Activated CD4-positive, alpha-beta T cell treated with anti-CD3 and anti-CD28 coated beads, Interleukin-2, amount 50 U/mL, for 48 hours (primary cell): ENCODE results near the gene BUD31.
"Not testable (repeated sequence)": the region's sequence is repeated elsewhere in the genome, so short reads cannot be mapped to it uniquely, and the experiment has no call there.

Experiments used
- DNase-seq, 2 experiments: peaks; one replicate each; pipeline ENCODE4 v3.0.0-alpha.2; 2020

The BUD31 gene

DNA sequence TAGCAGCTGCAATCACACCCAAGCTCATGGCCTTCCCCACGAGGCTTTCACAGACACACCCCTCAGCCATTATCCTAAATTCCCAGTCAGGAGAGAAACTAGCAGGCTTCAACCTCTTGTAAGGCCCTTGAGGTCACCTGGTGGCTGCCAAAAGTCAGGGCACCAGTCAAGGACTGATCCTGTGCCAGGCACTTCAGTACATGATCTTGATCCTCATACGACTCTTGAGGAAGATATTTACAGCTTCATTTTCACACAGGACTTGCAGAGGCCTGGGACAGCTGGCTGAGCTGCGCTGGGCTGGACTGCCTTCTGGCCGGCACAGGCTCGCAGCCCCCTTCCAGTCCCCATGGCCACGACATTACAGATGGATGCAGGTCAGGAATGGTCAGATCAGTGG lies 9.2 kb upstream of the BUD31 start:
- DNase-seq, result no peak

- DNase-seq, result no peak
Measured at GRCh38 chr7:99402854-99403253, 5.9 kb upstream of the BUD31 start.

DNA sequence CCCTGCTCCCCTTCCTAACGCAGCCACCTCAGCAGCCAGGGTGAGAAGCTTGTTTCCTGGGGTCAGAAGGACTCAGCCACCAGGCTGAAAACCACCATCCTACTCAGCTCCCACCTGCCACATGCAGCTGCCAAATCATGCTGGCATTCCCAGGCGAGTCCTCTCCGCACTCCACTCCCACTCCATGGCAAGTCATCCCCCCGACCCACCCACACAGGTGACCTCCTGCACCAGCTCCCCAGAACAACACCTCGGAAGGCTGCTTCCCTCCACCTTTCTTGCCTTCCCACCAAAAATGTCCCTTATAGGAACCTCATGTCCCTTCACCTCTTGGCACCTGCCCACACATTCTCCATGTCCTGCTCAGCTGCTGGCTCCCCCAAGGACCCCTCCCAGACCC lies 5.0 kb upstream of the BUD31 start:
- no peak for DNase-seq

DNA sequence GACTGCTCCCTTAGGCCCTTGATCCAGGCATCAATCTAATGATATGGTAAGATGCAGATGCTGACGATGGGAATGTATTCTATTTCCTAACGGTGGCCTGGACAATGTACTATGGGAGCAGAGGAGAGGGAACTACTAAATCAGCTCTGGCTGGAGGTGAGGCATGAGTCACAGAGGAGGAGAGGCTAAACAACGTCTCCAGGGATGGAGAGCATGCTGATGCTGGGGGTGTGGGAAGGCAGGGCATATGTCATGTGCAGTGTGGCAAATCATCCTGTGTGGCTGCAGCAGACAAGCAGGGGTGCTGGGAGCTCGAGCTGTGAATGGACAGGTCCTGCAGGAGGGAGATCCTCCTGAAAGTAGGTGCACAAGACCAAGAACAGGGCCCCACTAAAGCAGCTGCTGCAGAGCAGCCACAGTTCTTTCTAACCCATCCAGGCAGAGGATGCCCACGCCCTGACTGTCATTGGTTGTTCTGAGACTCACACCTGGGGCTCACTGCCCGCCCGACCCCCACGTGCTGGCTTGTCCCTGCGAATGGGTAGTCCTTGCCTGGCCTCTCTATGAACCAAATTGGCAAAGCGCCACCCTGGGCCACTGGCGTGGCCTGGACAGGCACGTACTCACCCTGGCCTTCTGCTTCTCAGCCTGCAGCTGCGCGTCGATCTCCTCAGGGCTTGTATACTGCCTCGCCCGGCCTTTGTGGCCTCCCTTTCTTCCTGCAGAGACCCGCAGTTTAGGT lies 4.4 kb upstream of the BUD31 start:
- DNase-seq, result no peak

DNA sequence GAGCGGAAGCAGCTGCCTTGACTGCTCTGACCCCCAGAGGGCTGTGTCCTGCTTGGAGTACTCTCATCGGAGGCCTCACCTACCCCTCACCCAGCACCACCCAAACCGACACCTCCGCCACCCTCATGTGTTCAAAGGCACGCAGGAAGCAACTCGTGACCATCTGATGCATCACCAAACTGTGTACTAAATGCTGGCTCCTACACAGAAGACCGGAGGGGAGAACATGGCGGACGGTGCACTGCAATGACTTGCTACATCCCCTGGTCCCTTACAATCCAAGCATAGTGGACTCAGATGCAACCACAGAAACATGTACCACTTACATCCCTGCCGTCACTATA lies 3.8 kb upstream of the BUD31 start:
- DNase-seq, result no peak

DNA sequence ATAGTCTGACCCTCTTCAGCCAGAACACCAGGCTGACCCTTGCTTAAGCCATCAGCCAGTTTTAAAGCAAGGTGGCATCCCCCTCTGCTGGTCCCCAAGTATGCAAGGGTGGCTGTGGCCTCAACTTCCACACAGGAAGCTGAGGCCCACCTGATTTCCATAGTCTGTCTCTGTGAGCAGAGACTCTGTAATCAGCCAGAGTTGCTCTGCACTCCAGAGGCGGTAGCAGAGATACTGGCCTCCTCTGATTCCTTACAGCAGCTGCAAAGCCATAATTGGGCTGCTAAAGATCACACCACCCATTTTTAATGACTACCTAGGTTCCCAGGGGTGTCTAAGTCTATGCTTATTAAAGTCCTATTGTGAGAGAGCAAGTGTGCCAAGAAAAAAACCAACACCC lies 2.2 kb upstream of the BUD31 start:
- no peak for DNase-seq

DNA sequence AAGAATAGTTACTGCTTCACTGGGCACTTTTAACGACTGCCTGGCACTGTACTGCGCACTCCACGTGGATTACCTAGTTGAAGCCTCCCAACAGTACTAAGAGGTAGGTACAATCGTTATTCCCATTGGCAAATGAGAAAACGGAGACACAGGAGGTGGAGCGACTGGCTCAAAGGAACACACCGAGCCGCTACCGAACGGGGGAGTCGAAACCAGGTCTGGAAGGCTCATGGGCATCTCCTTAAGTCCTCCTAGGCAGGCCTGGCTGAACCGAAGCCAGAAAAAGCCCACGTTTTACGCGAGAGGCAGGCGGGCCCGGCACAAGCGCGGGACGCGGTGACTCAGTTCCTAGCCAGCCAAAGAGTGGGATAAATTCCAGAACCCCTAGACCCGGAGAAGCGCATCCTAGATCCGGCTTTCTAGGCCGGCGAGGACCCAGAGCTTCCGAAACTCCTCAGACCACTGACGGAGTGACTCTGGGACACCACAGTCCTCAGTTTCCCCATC lies 844 bp upstream of the BUD31 start:
- DNase-seq, result peak; percentile 36 to 46

- DNase-seq, result no peak
Measured at GRCh38 chr7:99409192-99409572, 413 bp downstream of the BUD31 start.

DNA sequence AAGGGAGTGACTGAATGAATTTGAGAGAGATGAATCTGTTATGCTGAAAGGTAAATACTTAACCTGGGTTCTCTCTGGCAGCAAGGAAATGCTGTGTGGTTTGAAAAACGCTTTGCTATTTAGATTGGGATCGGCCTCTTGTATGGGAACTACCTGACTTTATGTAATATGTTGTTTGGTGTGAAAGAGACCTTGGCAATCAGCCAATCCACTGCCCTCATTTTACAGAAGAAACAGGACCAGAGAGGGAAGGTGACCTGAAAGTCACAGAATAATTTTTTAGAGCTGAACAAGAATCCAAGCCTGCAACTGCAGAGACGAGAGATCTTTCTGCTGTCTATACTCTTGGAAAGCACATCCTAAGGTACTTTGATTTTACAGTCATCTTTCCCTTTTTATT lies 1.0 kb downstream of the BUD31 start:
- DNase-seq, result no peak

DNA sequence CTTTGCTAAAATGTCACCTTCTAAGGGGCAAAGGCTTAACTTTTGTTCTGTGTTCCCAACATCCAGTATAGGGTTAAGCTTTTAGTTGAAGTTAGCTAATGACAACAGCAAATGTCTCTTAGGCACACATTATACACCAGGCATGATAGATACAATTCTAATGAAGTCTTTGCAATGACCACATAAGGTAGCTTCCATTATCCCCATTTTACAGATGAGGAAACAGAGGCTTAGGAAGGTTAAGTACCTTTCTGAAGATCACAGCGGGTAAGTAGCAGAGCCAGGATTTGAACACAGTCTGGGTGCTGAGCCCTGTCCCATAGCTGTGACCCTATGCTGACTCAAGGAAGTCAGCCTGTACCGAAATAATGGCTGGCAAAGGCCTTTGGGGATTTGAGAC lies 1.9 kb downstream of the BUD31 start:
- no peak for DNase-seq

DNA sequence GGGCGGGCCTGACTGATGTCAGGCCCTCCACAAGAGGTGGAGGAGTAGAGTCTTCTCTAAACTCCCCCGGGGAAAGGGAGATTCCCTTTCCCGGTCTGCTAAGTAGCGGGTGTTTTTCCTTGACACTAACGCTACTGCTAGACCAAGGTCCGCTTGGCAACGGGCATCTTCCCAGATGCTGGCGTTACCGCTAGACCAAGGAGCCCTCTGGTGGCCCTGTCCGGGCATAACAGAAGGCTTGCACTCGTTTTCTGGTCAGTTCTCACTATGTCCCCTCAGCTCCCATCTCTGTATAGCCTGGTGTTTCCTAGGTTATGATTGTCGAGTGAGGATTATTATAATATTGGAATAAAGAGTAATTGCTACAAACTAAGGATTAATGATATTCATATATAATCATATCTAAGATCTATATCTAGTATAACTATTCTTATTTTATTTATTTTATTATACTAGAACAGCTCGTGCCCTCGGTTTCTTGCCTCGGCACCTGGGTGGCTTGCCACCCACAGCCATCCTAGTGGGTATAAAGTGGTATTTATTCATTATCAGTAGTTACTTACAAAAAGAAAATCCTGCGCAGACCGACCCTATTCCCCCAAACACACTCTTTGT lies 6.9 kb downstream of the BUD31 start:
- peak; percentile 48 to 53 for DNase-seq

- DNase-seq, result no peak
Measured at GRCh38 chr7:99418260-99418659, 9.5 kb downstream of the BUD31 start.

DNA sequence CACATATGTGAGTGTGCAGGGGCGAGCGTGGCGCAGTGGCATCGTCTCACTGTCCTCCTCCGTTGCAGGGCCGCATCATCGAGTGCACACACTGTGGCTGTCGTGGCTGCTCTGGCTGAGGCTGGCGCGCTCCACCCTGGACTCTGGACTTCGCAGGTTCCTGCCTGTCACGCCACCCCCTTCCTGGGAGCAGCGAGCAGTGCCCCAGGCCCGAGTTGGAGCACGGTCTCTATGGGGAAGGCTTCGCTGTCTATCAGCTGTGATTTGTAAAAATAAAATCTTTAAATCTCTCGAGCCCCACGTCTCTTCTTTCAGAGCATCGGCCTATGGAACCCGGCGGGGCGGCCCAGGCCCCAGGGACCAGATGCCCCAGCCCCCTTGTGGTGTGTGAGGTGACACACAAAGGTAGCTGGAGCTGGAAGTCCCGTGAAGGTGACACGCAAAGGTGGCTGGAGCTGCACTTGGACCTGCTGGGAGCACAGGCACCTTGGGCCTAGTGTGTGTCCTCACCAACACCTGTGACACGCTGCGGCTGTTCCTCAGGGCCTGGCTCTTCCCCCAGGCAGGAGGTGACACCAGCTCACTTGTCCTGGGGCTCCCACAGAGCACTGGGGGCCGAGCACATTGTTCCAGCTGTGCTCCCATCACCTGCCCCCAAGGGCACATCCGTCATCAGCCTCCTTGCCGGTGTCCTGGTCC lies 10.7 kb downstream of the BUD31 start:
- no peak for DNase-seq

DNA sequence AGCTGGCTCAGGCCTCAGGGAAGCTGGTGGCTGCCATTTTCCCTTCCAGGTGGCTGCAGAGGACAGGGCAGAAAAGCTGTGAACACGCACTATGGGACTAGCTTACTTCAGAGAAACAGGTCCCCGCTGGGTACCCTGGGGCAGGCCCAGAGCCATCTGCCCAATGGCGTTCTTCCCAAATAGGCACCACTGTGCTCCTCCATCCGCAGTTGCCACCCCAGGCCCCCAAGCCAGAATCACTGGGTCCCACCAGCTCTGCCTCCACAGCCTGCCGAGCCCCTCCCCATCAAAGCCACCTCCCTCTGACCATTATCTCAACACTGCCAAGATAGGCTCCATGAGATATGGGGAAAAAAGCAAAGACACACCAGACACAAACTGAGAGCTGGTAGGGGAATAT lies 11.4 kb downstream of the BUD31 start:
- no peak for DNase-seq

DNA sequence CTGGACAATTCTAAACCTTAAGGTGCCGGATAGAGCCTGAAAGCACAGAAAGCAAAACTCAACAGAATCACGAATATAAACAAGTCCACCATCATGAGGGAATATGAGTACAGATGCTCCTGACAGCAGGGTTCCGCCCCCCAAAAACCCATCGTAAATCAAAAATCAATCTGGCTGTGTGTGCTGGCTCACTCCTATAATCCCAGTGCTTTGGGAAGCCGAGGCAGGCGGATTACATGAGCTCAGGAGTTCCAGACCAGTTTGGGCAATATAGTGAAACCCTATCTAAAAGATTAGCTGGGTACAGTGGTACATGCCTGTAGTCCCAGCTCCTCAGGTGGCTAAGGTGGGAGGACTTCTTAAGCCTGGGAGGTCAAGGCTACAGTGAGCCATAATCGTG lies 12.2 kb downstream of the BUD31 start:
- DNase-seq, result no peak

- no peak for DNase-seq
Measured at GRCh38 chr7:99422186-99422585, 13.4 kb downstream of the BUD31 start.

DNA sequence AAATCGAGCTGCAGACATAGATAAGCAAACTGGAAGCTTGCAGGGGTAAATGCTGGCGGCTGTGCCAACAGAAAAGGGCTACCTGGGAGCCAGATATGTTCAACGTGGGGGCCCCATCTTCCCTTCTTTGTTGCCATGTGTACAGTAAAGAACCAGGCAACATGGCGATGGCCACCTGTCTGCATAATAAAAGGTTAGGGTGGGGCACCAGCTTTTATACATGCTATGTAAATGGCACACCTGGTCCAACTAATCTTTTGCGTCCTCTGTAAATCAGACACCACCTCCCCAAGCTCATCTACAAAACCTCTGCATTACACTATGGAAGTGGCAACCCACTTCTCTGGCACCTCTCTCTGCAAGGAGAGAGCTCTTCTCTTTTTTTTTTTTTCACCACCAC lies 13.9 kb downstream of the BUD31 start:
- no peak for DNase-seq

- DNase-seq, result no peak
Measured at GRCh38 chr7:99424932-99425730, 16.4 kb downstream of the BUD31 start.

GRCh38 chr7:99428972-99429566 lies 20.3 kb downstream of the BUD31 start:
- no peak for DNase-seq

GRCh38 chr7:99429756-99430155 lies 21.0 kb downstream of the BUD31 start:
- DNase-seq, result no peak

DNA sequence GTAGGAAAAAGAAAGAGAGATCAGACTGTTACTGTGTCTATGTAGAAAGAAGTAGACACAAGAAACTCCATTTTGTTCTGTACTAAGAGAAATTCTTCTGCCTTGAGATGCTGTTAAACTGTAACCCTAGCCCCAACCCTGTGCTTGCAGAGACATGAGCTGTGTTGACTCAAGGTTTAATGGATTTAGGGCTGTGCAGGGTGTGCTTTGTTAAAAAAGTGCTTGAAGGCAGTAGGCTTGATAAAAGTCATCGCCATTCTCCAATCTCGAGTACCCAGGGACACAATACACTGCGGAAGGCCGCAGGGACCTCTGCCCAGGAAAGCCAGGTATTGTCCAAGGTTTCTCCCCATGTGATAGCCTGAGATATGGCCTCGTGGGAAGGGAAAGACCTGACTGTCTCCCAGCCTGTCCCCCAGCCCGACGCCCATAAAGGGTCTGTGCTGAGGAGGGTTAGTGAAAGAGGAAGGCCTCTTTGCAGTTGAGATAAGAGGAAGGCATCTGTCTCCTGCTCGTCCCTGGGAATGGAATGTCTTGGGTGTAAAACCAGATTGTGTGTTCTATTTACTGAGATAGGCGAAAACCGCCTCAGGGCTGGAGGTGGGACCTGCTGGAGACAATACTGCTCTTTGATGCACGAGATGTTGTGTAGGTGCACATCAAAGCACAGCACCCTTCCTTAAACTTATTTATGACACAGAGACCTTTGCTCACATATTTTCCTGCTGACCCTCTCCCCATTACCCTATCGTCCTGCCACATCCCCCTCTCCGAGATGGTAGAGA lies 23.2 kb downstream of the BUD31 start:
- not testable (repeated sequence) for DNase-seq

DNA sequence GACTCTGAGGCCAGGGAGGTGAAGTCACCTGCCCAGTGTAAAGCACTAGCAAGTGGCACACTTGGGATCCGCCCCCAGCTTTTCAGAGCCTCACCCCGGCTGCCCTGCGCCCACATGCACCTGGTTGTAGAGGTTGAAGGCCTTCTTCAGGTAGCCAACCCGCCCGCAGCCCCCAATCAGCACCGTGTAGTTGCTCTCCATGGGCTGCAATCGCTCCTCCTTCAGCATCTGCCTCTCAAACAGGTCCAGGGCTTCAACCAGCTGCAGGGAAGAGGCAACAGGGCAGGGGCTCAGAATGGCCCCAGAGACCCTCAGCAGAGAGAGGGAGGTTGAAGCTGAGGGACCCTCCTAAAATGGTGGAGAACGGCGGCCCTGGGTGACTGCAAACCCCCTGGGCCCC lies 24.4 kb downstream of the BUD31 start:
- no peak for DNase-seq
